HG03565 (cell line): ENCODE results near the gene ABCB11.
"Not testable (repeated sequence)": the region's sequence is repeated elsewhere in the genome, so short reads cannot be mapped to it uniquely, and the experiment has no call there.

Source experiments
- ATAC-seq: cut with Tn5 transposase; IDR thresholded peaks from one replicate; pipeline ENCODE4 v1.9.1; 2021; ENCODE audit warnings: mild to moderate bottlenecking, moderate library complexity; ENCODE audit not compliant: unreplicated experiment

ABCB11 gene

DNA sequence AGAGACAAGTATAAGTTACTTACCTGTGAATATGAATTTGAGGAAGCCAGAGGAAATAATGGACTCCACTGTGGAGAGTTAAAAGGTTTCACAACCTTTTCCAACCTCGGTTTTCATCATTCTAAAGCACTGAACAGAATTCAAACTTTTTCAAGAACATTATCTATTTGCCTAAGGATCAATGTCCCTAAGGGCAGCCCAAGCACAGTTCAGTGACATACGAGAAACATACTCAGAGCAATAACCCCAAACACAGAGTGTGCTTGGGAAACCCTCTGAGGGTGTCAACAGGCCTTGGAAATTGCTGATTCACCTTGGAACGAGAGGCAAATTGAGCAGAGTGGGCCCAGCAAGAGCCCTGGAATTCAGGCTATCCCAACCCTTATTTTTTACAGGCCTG is at the start of gene ABCB11:
Gene ABCB11 (minus strand): TSS at position 123 of the 400 bp plus-strand sequence. CDS start 13,199 bp downstream, outside the sequence.
- no peak for ATAC-seq

DNA sequence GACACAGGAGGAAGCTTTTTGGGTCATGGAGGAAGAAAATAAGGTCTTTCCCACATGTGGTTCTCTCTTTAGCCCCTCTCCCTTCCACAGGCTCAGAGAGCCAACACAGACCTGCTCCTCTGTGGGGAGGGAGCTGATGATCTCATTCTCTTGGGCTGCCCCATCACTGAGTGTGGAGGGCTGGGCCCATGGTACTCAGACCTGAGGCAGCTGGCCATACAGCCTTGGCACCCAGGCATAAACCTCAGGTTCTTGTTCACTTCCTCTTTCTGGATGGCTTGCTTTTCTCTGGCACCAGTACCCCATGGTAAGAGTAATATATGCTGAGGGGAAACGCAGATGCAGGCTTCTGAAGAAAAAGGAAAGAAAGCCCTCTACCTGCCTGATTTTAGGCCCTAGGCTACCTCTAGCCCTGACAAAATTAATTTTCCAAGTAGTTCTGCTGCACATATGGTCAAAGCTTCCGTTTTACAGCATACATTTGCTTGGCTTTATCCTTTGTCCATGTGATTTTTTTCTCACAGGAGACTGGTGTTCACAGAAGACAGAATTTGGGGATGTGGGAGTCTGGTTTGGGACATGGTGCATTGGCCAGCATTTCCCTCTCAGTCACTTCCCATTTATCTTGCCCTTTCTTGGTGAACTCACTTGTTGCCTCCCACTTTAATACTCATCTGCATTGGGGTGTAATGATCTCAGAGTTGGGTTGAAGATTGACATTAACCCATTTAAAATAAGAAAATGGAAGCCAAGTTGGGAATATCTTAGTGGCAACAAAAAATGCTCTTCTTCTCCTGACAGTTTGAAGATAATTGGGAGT is 49.3 kb upstream of the ABCB11 start:
- ATAC-seq: no peak

DNA sequence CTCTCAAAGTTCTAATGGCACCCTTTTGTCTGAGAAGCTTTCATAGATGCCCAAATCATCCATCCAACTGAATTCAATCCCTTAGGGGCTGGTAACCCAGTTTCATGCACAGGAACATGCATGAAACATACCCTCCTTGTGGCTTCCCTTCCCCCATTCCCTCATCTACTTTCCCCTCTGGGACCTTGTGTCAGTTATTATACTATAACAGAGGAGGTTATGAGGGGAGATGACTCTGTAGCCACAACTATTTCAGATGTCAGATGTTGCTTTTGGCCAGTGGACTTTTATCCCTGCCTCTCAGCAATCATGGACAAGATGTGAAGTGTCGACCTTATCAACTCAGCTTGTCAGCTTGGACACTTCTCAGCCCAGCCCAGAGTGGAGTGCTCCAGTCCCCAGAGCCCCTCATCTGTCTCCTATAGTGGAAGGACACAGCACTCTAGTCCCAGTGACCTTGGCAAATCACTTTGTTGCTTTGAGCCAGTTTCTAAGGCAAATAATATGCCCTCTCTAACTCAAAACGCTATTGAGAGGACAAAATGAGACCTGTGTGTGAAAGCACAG is 46.6 kb upstream of the ABCB11 start:
- ATAC-seq: no peak

DNA sequence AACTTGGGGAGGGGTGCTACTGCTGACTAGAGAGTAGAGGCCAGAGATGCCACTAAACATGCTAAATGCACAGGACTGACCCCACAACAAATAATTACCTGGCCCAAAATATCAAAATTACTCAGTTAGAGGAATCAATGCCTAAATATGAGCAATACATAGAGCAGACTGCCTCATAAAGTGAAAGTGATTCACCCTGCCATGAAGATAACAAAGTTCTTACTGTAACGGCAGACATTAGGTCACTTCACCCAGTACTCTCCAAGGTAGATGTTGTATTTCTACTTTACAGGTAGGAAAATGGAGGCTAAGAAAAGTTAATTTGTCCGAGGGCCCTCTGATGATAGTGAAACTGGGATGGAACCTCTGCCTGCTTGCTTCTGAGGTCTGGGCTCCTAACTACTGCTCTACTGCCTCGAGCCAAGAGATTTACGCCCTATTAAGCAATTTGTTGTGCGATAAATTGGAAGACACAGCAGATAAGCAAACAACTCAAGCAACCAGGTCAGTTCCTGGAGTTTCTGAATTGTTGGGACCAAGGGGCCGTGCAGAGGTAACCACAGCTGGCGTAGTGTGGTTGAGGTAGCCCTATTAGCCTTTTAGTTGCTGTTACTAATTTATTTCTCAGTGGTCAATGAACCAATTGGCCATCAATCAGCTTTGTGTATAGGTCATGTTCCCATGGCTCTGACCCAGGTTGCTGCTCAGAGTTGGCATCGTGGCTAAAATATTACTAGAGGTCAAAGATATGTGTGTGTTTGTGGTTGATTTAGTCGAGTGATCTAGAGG is 43.0 kb upstream of the ABCB11 start:
- peak; percentile 40 for ATAC-seq

DNA sequence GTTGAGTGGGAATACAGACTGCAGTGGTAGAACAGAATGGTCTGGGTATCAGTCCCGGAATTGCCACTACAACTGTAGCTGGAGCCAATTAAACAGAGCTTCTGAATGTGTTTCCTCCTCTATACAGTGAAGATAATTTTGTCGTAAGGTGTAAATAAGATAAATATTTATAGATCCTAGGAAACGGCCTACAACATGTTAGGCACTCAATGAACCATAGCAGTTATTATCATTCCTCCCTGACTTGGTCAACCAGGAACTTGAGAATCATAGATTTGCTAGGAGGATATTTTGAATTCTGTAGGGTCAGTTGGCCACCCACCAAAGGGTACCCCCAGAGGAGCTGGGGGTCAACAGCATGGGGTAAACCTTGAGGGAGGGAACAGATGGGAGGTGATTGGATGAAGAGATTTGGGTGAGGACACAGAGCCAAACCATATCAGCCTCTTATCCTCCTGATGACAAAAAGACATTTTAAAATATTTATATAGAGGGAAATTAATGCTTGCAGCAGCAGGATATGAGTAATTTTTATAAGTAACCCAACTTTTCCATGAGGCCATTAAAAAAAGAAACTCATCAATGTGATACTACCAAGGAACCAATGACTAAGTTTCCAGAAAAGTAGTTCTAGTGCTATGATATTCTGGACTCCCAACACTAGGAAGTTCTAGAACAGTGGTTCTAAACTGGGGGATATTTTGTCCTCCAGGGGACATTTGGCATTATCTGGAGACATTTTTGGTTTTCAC is 42.3 kb upstream of the ABCB11 start:
- ATAC-seq: no peak

DNA sequence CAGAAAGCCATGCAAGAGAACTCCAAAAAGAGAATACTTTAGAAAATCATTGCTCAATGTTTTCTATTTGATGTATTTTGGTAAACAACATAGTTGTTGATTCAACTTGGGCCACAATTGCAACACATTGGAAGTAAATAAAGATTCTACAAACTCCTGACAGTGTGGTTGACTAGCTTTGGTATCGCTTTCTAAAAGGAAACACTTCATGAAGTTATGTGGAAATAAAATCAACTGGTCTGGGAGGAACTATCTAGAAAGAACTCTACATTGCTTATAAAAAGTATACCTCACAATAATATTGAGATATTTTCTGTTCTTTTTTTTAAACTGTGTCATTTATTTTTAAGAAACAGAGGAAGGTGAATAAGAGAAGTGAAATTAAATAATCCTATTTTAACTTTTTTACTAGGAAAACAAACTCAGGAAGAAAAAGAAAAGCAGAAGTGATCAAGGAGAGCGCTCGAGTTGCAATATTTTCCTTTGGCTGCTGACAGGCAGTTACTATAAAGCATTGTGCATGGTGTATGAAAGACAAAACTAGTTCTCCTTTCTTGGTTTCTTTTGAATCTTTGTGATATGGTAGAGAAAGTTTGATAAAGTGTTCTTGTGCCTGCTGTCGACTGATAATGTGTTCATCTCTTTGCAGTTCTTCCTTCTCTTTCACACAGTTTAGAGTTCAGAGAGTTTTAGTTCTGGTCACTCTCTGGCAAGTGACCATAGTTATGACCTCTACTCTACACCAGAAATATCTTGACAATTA is 41.2 kb upstream of the ABCB11 start:
- ATAC-seq: no peak

DNA sequence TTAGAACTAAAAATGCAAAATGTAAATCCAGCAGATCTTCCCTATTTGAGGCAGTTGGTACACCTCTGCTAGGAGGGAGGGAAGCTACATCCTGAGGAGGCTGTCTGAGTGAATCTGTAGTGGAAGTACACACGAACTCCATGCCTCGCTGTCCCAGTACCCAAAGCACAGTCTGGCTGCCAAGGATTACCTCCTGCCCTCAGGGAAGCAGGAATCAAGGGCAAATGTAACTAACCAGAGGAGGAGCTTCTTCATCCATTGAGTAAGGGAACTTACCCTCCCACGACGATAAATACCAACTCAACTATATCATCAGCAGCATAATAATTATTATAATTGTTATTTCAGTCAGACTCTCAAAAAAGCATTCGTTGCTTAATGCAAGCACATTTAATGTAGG is 40.3 kb upstream of the ABCB11 start:
- ATAC-seq: no peak

DNA sequence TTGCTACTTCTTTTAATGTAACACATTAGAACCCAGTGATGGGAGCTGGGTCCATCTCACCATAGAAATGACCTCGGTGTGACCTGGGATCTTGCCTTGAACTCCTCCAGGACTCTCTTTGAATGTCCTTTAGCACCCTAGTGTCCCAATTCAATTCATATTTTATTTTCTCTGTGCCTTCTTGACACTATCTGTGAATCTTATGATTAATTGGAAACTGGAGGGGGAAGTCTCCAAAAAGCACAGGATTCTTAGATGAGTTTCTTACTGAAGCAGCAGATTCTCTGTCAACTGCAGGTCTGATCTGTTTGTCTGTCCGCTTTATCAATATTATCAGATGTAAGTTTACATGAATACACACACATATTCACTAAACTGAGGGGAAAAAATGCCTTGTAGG is 38.7 kb upstream of the ABCB11 start:
- ATAC-seq: no peak

DNA sequence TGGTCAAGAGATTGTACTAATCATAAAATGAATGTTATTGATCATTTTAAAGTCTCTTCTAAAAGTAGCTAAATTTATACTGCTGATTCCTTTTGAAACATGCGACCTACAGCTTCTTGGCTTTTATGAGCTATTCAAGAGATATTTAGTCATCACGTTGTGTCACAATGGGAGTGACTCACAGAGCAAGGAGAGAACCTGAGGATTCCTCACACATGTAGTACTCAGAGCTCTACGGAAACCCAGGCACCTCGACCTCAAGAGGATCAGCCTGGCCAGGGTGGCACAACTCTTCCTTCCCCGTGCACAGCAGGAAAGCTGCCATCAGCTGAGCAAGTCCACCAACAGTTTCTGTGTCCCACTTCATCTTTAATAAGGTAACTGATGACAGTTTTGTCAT is 38.2 kb upstream of the ABCB11 start, which contains the start of gene DHRS9:
Gene DHRS9 (plus strand): TSS at position 223 of the 400 bp plus-strand sequence. CDS start 12,019 bp downstream, outside the sequence.
- ATAC-seq: no peak

DNA sequence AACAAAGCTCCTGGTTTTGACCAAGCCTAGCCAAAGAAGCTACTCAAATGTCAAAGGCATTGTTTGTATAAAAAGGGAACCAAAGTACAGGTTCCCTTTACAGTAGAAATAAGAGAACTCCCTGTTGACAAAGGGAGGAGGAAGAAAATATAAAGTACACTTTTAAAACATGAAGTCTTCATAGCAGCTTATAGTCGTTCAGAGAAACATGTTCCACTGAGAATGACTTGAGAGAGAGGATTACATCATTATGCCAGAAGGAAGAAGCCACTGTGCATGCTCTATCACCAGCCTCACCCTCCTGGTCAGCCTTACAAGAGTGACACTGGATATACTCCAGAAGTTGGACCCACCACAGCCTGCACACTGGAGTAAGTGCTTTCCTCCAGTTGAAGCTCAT is 35.8 kb upstream of the ABCB11 start:
- ATAC-seq: no peak

DNA sequence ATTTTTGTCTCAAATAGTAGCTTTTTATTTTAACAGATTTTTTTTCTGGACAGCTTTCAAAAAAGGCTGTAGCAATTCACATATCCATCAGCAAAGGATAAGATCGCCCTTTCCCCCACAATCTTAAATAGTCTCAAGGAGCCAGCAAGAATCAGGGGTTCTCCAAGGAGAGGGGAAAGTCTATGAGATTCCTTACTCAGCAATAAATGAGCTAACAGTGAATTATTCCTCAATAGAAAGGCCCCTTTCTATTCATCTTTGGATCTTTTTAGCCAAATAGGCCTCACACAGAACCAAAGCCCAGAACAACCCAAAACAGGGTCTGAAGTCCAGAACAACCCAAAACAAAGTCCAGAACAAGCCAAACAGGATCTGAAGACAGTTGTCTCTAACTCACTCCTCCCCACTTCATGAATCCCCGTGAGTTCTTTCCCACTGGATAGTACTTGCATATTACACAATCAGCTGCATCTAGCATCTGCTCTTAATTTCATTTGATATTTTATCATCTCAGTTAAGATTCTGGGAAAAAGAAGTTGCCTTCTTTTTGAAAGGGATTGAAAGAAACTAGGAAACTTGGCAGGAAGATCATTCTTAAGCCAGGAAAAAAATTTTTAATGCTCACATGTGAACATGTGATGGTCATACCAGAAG is 34.9 kb upstream of the ABCB11 start:
- ATAC-seq: no peak

DNA sequence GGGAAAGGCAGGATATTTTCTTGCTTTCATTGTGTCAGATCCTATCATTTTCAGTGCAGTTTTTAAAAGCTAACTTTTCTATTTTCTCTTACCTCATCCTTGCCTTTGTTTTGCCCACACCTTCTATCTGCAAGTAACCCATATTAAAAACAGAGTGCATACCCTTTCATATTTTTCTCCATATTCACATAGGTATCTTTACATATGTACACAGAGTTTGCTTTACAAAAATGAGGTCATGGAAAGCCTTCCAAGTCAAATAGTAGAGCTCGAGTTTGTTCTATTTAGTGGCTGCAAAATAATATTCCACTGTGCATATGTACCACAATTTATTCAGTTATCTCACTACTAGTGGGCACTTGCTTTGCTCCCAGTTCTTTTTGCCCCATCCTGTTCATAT is 34.3 kb upstream of the ABCB11 start:
- no peak for ATAC-seq

DNA sequence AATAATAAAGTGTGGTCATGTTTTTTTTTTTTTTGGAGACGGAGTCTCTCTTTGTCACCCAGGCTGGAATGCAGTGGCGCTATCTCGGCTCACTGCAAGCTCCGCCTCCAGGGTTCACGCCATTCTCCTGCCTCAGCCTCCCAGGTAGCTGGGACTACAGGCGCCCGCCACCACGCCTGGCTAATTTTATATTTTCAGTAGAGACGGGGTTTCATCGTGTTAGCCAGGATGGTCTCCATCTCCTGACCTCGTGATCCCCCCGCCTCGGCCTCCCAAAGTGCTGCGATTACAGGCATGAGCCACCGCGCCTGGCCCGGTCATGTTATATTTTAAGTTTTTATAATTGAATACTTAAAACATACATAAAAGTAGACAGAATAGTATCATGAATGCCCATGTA is 33.1 kb upstream of the ABCB11 start:
- ATAC-seq: not testable (repeated sequence)

DNA sequence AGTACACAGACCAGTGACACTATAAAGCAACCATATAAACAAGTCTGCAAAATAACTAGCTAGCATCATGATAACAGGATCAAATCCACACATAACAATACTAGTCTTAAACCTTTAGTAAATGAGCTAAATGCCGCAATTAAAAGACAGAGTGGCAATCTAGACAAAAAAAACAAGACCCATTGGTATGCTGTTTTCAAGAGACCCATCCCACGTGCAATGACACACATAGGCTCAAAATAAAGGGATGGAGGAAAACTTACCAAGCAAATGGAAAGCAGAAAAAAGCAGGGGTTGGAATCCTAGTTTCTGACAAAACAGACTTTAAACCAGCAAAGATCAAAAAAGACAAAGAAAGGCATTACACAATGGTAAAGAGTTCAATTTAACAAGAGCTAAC is 23.5 kb upstream of the ABCB11 start:
- not testable (repeated sequence) for ATAC-seq

DNA sequence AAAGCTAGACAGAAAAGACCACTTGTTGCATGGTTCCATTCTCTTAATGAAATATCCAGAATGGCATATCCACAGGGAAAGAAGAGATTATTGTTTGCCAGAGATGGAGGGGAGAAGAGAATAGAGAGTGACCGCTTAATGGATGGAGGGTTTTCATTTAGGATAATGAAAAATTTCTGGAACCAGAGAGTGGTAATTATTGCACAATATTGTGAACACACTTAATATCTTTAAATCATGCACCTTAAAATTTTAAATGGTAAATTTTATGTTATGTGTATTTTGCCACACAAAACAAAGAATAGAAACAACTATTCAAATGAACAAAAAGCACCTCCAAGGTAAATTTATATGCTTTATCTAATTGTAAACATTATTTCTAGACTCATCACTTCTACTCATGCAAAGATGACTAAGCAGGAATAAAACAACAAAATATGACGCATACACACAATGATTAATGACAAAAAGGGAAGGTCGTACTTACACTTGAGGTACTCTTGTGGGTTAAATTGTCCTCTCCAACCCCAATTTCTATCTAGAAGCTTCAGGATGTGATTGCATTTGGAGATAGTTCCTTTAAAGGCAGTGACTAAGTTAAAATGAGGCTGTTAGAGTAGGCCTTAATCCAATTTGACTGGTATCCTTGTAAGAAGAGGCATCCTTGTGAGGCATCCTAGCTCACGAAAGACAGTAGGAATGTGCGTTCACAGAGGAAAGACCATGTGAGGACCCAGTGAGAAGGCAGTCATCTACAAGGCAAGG is 19.5 kb upstream of the ABCB11 start:
- ATAC-seq: no peak

DNA sequence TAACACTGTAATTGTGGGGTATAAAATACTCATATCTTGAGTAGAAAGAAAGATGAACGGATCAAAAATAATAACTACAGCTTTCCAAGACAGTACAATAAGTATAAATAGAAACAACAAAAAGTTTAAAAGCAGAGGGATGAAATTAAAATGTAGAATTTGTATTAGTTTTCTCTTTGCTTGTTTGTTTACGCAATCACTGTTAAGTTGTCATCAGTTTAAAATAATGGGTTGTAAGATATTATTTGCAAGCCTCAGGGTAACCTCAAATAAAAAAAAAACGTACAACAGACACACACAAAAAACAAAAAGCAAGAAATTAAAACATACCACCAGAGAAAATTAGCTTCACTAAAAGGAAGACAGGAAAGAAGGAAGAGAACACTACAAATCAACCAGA is 18.0 kb upstream of the ABCB11 start:
- no peak for ATAC-seq

DNA sequence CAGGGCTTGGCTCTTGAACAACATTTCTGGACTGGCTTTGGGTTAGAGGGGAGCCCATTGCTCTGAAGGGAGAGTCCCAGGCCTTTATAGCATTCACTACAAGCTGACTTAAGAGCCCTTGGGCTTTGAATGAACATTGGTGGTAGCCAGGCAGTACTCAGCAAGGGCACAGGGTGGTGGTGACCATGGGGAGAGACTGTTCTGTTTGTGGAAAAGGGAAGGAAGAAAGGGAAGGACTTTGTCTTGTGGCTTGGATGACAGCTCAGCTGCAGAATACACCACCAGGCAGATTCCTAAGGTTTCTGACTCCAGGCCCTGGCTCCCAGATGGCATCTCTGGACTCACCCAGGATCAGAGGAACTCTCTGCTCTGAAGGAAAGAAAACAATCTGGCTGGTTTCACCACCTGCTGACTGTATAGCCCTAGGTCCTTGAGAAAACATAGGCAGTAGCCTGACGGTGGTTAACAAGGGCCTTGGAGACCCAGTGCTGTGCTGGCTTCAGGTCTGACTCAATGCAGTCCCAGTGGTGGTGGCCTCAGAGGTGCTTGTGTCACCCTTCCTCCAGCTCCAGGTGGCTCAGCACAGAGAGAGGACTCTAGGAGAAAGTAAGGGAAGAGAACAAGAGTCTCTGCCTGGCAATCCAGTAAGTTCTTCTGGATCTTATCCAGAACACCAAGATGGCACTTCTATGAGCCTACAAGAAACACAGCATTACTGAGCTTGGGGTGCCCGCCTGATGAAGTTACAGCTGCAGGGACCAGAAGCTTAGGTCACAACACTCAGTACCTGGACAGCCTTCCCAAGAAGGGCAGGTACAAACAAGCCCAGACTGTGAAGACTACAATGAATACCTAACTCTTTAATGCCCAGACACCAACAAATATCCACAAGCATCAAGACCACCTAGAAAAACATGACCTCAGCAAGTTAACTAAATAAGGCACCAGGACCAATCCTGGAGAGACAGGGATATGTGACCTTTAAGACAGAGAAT is 16.4 kb upstream of the ABCB11 start:
- ATAC-seq: no peak
